GM18868 (cell line): ENCODE measurements around the gene MYRIP.

Source experiments
- ATAC-seq: cut with Tn5 transposase; IDR thresholded peaks from one replicate; pipeline ENCODE4 v1.9.1; 2021; ENCODE audit warnings: mild to moderate bottlenecking, moderate library complexity; ENCODE audit not compliant: unreplicated experiment

Gene MYRIP

GRCh38 chr3:39900462-39901002, 91.1 kb downstream of the MYRIP start:
- ATAC-seq, result no peak

GRCh38 chr3:39903253-39903652, 93.8 kb downstream of the MYRIP start:
- no peak for ATAC-seq

GRCh38 chr3:39905788-39906187, 96.4 kb downstream of the MYRIP start:
- no peak for ATAC-seq

GRCh38 chr3:39907981-39908380, 98.6 kb downstream of the MYRIP start:
- ATAC-seq, result no peak

GRCh38 chr3:39910135-39910534, 100.7 kb downstream of the MYRIP start:
- no peak for ATAC-seq

GRCh38 chr3:39910826-39911464, 101.5 kb downstream of the MYRIP start:
- ATAC-seq, result no peak

GRCh38 chr3:39911465-39912309, 102.3 kb downstream of the MYRIP start:
- ATAC-seq, result no peak

- no peak for ATAC-seq
These were observed 105.6 kb downstream of the MYRIP start for GRCh38 chr3:39915027-39915426.

GRCh38 chr3:39917065-39917773, 107.8 kb downstream of the MYRIP start:
- ATAC-seq, result no peak

- no peak for ATAC-seq
These were observed 109.9 kb downstream of the MYRIP start for GRCh38 chr3:39919281-39919680.

- no peak for ATAC-seq
These were observed 110.9 kb downstream of the MYRIP start for GRCh38 chr3:39920271-39920670.

- no peak for ATAC-seq
These were observed 118.1 kb downstream of the MYRIP start for GRCh38 chr3:39927479-39927878.

- ATAC-seq, result no peak
These were observed 124.7 kb downstream of the MYRIP start for GRCh38 chr3:39933986-39934693.

GRCh38 chr3:39934696-39935095, 125.3 kb downstream of the MYRIP start:
- ATAC-seq, result no peak

- no peak for ATAC-seq
These were observed 125.9 kb downstream of the MYRIP start for GRCh38 chr3:39935261-39935660.

- no peak for ATAC-seq
These were observed 127.4 kb downstream of the MYRIP start for GRCh38 chr3:39936848-39937247.

GRCh38 chr3:39937315-39937714, 127.9 kb downstream of the MYRIP start:
- ATAC-seq, result no peak

GRCh38 chr3:39937874-39938273, 128.5 kb downstream of the MYRIP start:
- peak; percentile 60 for ATAC-seq

GRCh38 chr3:39941931-39942330, 132.5 kb downstream of the MYRIP start:
- no peak for ATAC-seq

- no peak for ATAC-seq
These were observed 151.2 kb downstream of the MYRIP start for GRCh38 chr3:39960515-39961191.
